GM12892 (cell line): ENCODE results near the gene CLCA2.

Experiments used
- DNase-seq: peaks from one replicate; pipeline ENCODE4 v3.0.0; 2011; ENCODE audit not compliant: insufficient read length
- FAIRE-seq: peaks from 2 replicates; lab custom pipeline; 2011; peaks lifted over from hg19 to GRCh38; lab: Jason Lieb, UNC
- POLR2A ChIP-seq: IDR thresholded peaks from 2 replicates; pipeline ENCODE4 v1.6.1; 2011; ENCODE audit warnings: low read depth, low read length, control low read depth
- POLR2AphosphoS5 ChIP-seq: IDR thresholded peaks from 2 replicates; pipeline ENCODE4 v1.6.1; 2011; ENCODE audit warnings: low read depth, low read length, control low read depth
- TAF1 ChIP-seq: IDR thresholded peaks from 2 replicates; pipeline ENCODE4 v1.6.1; 2011; ENCODE audit warnings: low read depth, mild to moderate bottlenecking, control low read depth, low read length, borderline replicate concordance

Gene CLCA2

DNA sequence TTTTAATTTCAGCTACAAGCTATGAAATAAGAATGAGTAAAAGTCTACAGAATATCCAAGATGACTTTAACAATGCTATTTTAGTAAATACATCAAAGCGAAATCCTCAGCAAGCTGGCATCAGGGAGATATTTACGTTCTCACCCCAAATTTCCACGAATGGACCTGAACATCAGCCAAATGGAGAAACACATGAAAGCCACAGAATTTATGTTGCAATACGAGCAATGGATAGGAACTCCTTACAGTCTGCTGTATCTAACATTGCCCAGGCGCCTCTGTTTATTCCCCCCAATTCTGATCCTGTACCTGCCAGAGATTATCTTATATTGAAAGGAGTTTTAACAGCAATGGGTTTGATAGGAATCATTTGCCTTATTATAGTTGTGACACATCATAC is 31.1 kb downstream of the CLCA2 start:
- TF ChIP-seq POLR2A, result no peak
- TF ChIP-seq POLR2AphosphoS5, result no peak
- TF ChIP-seq TAF1, result no peak
- no peak for DNase-seq
- FAIRE-seq, result no peak

DNA sequence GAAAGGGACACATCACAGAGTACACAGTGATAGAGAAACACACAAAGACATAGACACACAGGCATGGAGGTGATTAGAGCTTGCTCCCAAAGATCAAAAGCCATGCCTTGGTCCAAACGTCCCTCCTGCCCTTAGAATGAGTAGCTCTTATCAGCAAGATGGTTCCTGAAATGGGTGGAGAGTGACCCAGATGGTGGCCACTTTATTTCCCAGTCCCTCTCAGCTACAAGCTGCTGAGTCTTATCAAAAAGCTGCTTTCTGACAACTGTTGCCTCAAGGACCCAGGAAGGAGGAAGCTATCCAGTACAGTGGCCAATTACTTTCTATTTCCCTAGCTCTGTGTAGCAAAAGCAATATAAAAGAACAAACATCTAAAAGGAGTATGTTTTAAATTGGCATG is 37.0 kb downstream of the CLCA2 start:
- TF ChIP-seq POLR2AphosphoS5, result no peak
- DNase-seq (no peak), FAIRE-seq (no peak)

DNA sequence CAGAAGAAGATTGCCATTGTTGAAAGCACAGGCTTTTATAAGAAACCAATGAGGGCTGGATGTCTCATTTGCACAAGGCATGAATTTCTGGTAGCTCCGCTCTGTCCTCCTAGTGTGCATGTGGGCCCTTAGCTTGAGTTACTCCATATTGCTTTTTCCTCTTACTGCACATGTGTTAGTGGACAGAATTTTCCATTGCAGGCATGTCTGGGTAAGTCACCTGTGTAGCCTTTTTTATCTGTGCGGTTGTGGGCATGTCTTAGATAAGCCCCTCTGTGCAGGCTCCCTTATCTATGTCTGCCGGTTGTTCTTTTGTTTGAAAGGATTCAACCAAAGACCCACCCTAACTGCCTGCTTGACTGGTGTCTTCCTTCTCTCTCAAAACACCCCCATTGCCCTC is 37.5 kb downstream of the CLCA2 start:
- DNase-seq (no peak), FAIRE-seq (no peak)
- TF ChIP-seq TAF1 (no peak), POLR2AphosphoS5 (no peak), POLR2A (no peak)

DNA sequence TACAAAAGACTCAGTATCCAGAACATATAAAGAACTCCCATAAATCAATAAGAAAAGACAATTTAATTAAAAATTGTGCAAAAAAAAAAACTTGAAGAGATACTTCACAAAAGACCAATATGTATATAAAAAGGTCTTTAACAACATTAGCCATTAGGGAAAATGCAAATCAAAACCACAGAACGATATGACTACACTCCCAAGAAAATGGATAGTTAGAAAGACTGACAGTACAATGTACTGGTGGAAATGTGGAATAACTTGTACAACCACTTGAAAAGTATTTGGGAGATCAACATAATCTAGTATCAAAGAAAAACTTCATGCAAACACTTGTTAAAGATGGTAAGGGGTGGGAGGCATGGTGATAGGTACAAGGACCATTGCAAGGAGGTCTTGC is 40.8 kb downstream of the CLCA2 start:
- no peak for FAIRE-seq
- no peak for DNase-seq
- TF ChIP-seq POLR2A, result no peak

DNA sequence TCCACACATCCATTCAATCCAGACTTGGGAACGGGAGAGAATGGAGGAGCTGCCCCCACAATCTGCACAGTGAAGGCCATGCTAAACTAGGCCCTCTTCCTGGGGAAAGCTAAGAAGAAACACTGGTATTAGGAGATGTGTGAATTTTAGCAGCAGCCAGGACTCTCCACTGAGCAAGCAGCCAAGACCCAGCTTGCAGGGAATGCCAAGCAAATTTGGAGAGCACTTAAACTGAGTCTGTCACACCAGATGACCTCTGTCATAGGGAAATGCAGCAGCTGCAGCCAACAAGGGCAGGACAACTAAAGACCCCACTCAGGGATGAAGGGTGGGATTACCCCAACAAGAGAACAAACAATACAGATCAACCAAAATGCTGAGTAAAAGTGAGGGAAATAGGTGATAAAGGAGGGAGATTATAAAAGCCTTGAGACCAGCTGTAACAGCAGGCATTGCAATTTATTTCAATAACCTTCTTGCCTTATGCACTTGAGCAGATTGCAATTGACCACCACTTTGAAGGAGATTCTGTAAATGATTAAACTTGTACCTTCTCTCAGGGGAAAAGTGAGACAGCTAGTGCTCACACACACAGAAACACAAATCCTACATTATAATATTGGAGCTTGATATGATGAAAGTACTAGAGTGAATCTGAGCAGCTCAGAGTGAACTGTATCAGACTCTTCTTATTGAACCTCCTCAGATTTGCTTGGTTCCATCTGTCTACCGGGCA is 42.3 kb downstream of the CLCA2 start:
- no peak for DNase-seq
- TF ChIP-seq POLR2AphosphoS5 (no peak), TAF1 (no peak), POLR2A (no peak)
- FAIRE-seq, result no peak

DNA sequence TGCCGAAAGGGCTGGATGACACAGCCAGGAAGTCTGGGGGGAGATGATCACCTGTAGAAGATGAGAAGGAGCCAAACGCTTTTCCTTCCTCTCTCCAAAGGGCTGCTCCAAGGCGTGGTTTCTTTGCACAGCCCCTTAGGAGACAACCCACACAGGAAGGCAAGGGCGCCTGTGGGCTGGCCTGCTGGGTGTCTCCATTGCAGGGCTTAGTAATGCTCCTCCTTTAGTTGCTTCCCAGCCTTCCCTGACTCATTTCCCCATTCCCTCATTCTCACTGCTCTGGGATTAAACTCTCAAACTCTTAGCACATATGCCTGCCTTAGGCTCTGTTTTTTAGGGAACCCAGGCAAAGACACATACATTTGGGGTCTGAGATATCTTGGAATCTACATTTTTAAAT is 43.0 kb downstream of the CLCA2 start:
- FAIRE-seq (no peak), DNase-seq (no peak)
- TF ChIP-seq TAF1 (no peak), POLR2AphosphoS5 (no peak), POLR2A (no peak)

DNA sequence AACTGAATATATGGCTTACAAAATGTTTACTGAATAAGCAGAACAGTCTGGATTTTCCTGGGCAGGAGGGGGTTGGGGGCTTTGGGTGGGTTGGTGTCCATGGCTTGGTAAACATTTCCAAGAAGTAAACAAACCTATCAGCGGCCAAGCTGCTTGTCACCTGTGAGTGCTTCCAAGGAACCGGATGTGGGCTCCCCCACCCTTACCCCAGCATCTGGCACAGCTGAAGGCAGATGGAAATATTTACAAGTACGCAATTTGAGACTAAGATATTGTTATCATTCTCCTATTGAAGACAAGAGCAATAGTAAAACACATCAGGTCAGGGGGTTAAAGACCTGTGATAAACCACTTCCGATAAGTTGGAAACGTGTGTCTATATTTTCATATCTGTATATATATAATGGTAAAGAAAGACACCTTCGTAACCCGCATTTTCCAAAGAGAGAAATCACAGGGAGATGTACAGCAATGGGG is 44.6 kb downstream of the CLCA2 start, which contains the start of gene CLCA1:
Gene CLCA1 (plus strand): TSS at position 427 of the 477 bp plus-strand sequence. CDS start 45 bp downstream, at position 472.
- FAIRE-seq (no peak), DNase-seq (no peak)
- TF ChIP-seq POLR2AphosphoS5 (no peak), TAF1 (no peak), POLR2A (no peak)

DNA sequence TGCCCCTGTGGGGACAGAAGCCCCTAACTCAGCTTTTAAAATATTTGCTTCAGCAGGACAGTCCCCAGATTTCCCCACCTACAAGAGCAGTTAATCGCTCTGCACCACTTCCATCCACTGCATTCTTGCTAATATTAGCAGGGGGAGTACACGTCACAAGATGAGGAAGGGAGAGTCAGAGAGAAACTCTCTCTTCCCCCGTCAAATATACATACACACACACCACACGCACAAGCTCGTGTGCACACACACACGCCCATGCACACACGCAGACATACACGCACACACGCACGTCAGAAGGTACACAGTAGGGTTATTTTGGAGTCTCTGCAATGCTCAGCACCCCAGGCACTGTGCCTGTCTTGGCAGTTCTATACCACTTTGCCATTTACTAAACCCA is 46.9 kb downstream of the CLCA2 start:
- TF ChIP-seq POLR2AphosphoS5, result no peak
- no peak for TF ChIP-seq TAF1
- no peak for TF ChIP-seq POLR2A
- DNase-seq (no peak), FAIRE-seq (peak; percentile 91)

DNA sequence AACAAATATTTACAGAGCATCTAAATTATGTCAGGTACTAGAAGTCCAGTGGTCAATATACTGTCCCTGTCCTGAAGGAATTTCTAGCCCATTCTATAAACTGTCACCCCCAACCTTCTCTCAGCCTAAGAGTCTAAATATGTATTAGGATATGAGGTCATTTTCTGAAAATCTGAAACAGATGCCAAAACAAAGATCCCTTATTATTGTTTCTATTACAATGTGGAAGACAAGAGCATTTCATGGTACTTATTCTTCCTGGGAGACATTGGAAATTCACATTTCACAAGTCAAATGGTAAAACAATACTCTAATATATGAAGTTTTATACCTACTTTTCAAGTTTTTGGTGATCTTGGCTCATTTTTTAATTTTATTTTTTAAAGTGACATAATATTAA is 47.3 kb downstream of the CLCA2 start:
- FAIRE-seq, result no peak
- DNase-seq, result no peak
- no peak for TF ChIP-seq POLR2A
- TF ChIP-seq POLR2AphosphoS5, result no peak
- no peak for TF ChIP-seq TAF1

DNA sequence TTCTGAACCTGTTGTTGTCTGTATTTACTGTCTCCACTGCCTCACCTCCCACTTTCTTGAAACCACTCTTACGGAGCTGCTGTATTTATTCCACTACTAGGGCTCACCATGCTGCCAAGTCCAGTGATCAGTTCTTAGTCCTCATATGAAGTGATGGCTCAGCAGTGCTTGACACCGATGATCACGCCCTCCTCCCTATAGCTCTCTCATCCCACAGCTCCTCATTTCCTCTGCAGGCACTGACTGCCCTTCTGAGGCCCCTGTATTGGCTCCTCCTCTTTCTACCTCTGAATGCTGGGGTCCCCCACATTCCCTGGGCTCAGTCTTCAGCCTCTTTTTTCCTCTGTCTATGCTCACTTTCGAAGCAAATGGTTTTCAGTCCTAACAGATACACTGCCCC is 48.2 kb downstream of the CLCA2 start:
- TF ChIP-seq POLR2AphosphoS5 (no peak), TAF1 (no peak), POLR2A (no peak)
- peak; percentile 51 for FAIRE-seq
- DNase-seq, result no peak

DNA sequence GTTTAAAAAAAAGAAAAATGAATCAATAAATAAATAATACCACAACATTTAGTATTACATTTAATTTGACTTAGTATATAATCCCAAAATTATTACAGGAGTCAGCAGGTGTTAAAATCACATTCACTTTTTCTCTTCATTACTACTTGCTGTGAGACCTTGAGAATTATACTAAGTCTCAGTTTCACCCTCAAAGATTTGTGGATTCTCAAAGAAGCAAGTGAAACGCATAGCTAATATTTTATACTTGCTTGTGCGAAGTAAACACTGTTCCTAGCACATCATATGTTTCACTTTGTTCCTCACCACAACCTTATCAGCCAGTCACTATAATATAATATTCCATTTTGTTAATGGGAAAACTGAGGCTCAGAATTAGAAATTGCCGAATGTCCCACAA is 48.8 kb downstream of the CLCA2 start:
- TF ChIP-seq POLR2AphosphoS5 (no peak), POLR2A (no peak), TAF1 (no peak)
- FAIRE-seq (no peak), DNase-seq (no peak)

DNA sequence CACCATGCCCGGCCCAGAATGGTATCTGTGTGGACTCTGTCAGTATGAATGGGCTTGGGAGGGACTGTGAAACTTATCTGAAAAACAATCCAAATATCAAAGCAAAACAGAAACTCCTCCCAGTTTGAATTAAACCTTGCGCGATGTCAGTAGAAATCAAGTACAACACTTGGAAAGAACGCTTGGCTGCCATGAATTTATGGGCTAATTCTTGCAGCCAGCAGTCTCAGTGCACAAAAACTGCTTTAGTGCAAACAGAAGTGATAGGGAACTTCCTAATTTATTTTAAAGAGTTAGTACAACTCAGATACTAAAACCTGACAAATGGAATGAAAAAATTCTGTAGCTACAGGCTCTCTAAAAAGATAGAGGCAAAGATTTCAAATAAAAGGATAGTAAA is 53.3 kb downstream of the CLCA2 start:
- DNase-seq, result no peak
- FAIRE-seq, result no peak
- no peak for TF ChIP-seq POLR2A
- TF ChIP-seq POLR2AphosphoS5, result no peak
- TF ChIP-seq TAF1, result no peak
